MM.1S (cell line): ENCODE measurements around the gene CLTC.

Experiments used
- DNase-seq: peaks from one replicate; pipeline ENCODE4 v3.0.0-alpha.2; 2015
- H2AFZ ChIP-seq: fragments of 300-600 bp; sonication (generic); 2 replicates; pipeline ENCODE4 v1.6.0; 2016; ENCODE audit warnings: antibody characterized with exemption, low read length
- H3F3A ChIP-seq: fragments of 300-600 bp; sonication (generic); 2 replicates; pipeline ENCODE4 v1.6.1; 2016; ENCODE audit warnings: mild to moderate bottlenecking, antibody characterized with exemption, low read length, moderate library complexity, mixed read lengths; ENCODE audit not compliant: insufficient read depth
- H3K27ac ChIP-seq: fragments of 300-600 bp; sonication (generic); 2 replicates; pipeline ENCODE4 v1.5.1; 2016; ENCODE audit warnings: mild to moderate bottlenecking, low read length
- H3K27me3 ChIP-seq: fragments of 300-600 bp; sonication (generic); replicated peaks from 2 replicates; pipeline ENCODE4 v1.6.0; 2016; ENCODE audit warnings: low read length; ENCODE audit not compliant: insufficient read depth
- H3K36me3 ChIP-seq: fragments of 300-600 bp; sonication (generic); replicated peaks from 2 replicates; pipeline ENCODE4 v1.6.1; 2016; ENCODE audit warnings: mild to moderate bottlenecking, low read length, mixed read lengths; ENCODE audit not compliant: insufficient read depth
- H3K4me1 ChIP-seq: fragments of 300-600 bp; sonication (generic); 2 replicates; pipeline ENCODE4 v1.6.1; 2016; ENCODE audit warnings: low read length, mixed read lengths
- H3K4me2 ChIP-seq: fragments of 300-600 bp; sonication (generic); 2 replicates; pipeline ENCODE4 v1.6.0; 2016; ENCODE audit warnings: low read depth, low read length
- H3K4me3 ChIP-seq: fragments of 300-600 bp; sonication (generic); 2 replicates; pipeline ENCODE4 v1.5.1; 2016; ENCODE audit warnings: low read length, mixed read lengths
- H3K79me2 ChIP-seq: fragments of 300-600 bp; sonication (generic); 2 replicates; pipeline ENCODE4 v1.6.1; 2016; ENCODE audit warnings: mixed run types, low read length, mixed read lengths
- H3K9ac ChIP-seq: fragments of 300-600 bp; sonication (generic); 2 replicates; pipeline ENCODE4 v1.6.1; 2016; ENCODE audit warnings: low read length, mixed read lengths
- H3K9me2 ChIP-seq: fragments of 300-600 bp; sonication (generic); replicated peaks from 2 replicates; pipeline ENCODE4 v1.6.1; 2016; ENCODE audit warnings: mild to moderate bottlenecking, low read length, mixed read lengths; ENCODE audit not compliant: insufficient read depth
- H3K9me3 ChIP-seq: fragments of 300-600 bp; sonication (generic); replicated peaks from 2 replicates; pipeline ENCODE4 v1.6.1; 2016; ENCODE audit warnings: mild to moderate bottlenecking, low read length, mixed read lengths; ENCODE audit not compliant: insufficient read depth
- H4K20me1 ChIP-seq: fragments of 300-600 bp; sonication (generic); 2 replicates; pipeline ENCODE4 v1.6.1; 2016; ENCODE audit warnings: mild to moderate bottlenecking, low read length, moderate library complexity, mixed read lengths; ENCODE audit not compliant: insufficient read depth
- EZH2 ChIP-seq: fragments of 300-600 bp; sonication (generic); optimal IDR thresholded peaks from 2 replicates; pipeline ENCODE3; 2017; ENCODE audit warnings: low read depth, mild to moderate bottlenecking, antibody characterized with exemption, low read length, mixed read lengths
- EZH2phosphoT487 ChIP-seq: fragments of 300-600 bp; sonication (generic); IDR thresholded peaks from 2 replicates; pipeline ENCODE4 v1.6.1; 2018; ENCODE audit warnings: antibody characterized with exemption, low read length
- TF ChIP-seq, protein P1 (sequence below): fragments of 300-600 bp; sonication (generic); IDR thresholded peaks from 2 replicates; pipeline ENCODE4 v1.5.1; 2016; ENCODE audit warnings: antibody characterized with exemption, low read length, mixed read lengths

The CLTC gene

DNA sequence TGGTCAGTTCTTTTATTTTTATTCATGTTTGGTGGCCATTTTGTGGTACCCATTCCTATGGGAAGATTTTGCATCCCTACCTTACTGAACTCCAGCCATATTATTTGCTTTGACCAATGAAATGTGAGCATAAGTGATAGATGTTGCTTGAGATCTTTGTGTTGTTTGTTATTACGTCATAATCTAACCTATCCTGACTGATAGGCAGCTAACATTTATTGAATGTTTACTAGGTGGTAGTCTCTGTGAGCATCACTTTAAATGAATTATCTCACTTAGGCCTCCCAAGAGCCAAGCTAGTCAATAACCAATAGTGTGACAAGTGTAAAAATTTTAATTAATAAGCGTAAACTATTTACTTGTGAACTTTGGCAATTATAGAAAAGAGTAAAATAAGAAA, 125.3 kb downstream of the CLTC start:
- no peak overlapping the region for H3K4me3 ChIP-seq
- no peaks in the 10 kb centered on the region for H3K79me2 ChIP-seq
- H3K4me1 ChIP-seq, result no peaks in the 10 kb centered on the region
- no peak for DNase-seq
- no peak overlapping the region for H2AFZ ChIP-seq
- H3K9me3 ChIP-seq, result no peaks in the 10 kb centered on the region
- no peak overlapping the region for H3K27ac ChIP-seq
- H3K9ac ChIP-seq, result no peak overlapping the region
- H3K4me2 ChIP-seq, result no peak overlapping the region
- H3K9me2 ChIP-seq, result no peaks in the 10 kb centered on the region
- no peaks in the 10 kb centered on the region for H4K20me1 ChIP-seq
- H3F3A ChIP-seq, result no peaks in the 10 kb centered on the region
- no peaks in the 10 kb centered on the region for H3K27me3 ChIP-seq
- 0 out of 2 replicates have a peak, but pooled peaks cover 2% of the 10 kb centered on the region for H3K36me3 ChIP-seq
- TF ChIP-seq EZH2phosphoT487, result no peak
- TF ChIP-seq, protein P1, sequence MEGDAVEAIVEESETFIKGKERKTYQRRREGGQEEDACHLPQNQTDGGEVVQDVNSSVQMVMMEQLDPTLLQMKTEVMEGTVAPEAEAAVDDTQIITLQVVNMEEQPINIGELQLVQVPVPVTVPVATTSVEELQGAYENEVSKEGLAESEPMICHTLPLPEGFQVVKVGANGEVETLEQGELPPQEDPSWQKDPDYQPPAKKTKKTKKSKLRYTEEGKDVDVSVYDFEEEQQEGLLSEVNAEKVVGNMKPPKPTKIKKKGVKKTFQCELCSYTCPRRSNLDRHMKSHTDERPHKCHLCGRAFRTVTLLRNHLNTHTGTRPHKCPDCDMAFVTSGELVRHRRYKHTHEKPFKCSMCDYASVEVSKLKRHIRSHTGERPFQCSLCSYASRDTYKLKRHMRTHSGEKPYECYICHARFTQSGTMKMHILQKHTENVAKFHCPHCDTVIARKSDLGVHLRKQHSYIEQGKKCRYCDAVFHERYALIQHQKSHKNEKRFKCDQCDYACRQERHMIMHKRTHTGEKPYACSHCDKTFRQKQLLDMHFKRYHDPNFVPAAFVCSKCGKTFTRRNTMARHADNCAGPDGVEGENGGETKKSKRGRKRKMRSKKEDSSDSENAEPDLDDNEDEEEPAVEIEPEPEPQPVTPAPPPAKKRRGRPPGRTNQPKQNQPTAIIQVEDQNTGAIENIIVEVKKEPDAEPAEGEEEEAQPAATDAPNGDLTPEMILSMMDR, result no peak
- no peak for TF ChIP-seq EZH2
